Stomach (tissue), 4 donors: Measurements from ENCODE around the gene IFNA8.

ENCODE experiments used
- EP300 ChIP-seq: sonication (generic); formaldehyde crosslinking; IDR thresholded peaks from one replicate; pipeline ENCODE4 v1.6.1; 2017; ENCODE audit warnings: antibody characterized with exemption
- POLR2A ChIP-seq, 4 donors: fragments of 450-650 bp; IDR thresholded peaks; one replicate each; pipeline ENCODE4 v1.6.1; 2016; ENCODE audit warnings: antibody characterized with exemption in 4 of 4, control low read depth in 2 of 4, mild to moderate bottlenecking in 1 of 4, moderate library complexity in 1 of 4
- POLR2AphosphoS5 ChIP-seq, 3 donors: sonication (generic); formaldehyde crosslinking; IDR thresholded peaks; one replicate each; pipeline ENCODE4 v1.6.1; 2016; ENCODE audit warnings: antibody characterized with exemption in 3 of 3
- TF ChIP-seq, protein P1 (sequence below), 7 experiments: fragments of 450-650 bp in 4 of 7; fragments of 200-600 bp in 3 of 7; sonication (generic) in 3 of 7; IDR thresholded peaks; one replicate each; pipeline ENCODE4 v1.5.1; 2016 to 2019; ENCODE audit warnings: antibody characterized with exemption in 7 of 7, control low read depth in 2 of 7, mild to moderate bottlenecking in 1 of 7

DNA sequence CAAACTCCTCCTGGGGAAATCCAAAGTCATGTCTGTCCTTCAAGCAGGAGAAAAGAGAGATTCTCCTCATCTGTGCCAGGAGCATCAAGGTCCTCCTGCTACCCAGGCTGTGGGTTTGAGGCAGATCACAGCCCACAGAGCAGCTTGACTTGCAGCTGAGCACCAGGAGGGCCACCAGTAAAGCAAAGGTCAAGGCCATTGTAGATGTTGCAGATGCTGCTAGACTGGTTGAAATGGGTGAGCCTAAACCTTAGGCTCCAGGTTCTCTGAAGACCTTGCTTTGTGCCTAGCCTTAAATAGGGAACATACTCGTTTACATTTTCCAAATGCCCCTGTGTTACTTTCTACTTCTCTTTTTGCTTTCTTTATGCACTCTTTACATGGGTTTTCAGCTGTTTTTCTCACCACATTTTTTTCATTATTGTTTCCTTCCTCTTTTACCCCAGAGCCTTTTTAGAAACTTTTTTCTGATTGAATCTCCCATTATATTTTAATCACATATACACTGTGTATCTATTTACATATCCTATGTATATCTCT is 23.7 kb upstream of the IFNA8 start, which contains the start of gene IFNA2:
- TF ChIP-seq, protein P1, sequence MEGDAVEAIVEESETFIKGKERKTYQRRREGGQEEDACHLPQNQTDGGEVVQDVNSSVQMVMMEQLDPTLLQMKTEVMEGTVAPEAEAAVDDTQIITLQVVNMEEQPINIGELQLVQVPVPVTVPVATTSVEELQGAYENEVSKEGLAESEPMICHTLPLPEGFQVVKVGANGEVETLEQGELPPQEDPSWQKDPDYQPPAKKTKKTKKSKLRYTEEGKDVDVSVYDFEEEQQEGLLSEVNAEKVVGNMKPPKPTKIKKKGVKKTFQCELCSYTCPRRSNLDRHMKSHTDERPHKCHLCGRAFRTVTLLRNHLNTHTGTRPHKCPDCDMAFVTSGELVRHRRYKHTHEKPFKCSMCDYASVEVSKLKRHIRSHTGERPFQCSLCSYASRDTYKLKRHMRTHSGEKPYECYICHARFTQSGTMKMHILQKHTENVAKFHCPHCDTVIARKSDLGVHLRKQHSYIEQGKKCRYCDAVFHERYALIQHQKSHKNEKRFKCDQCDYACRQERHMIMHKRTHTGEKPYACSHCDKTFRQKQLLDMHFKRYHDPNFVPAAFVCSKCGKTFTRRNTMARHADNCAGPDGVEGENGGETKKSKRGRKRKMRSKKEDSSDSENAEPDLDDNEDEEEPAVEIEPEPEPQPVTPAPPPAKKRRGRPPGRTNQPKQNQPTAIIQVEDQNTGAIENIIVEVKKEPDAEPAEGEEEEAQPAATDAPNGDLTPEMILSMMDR (IDR thresholded peaks at IDR 0.05) = no peak
- no peak for TF ChIP-seq POLR2AphosphoS5 (IDR thresholded peaks at IDR 0.05)
- no peak for TF ChIP-seq POLR2A (IDR thresholded peaks at IDR 0.05)
- TF ChIP-seq EP300 = no peak
